ENCODE data around the gene FBXO21.
"Not testable (repeated sequence)": the region's sequence is repeated elsewhere in the genome, so short reads cannot be mapped to it uniquely, and the experiment has no call there.

The FBXO21 gene

GRCh38 chr12:117202556-117202955 is 12.3 kb upstream of the FBXO21 start:
- no peak for DNase-seq (ENCODE audit: low read depth in 2 of 2, low spot score in 1 of 2)

- no peak for DNase-seq (ENCODE audit: low read depth in 2 of 2, low spot score in 1 of 2)
These were observed 11.8 kb upstream of the FBXO21 start for GRCh38 chr12:117202033-117202432.

- not testable (repeated sequence) for DNase-seq (ENCODE audit: low read depth in 2 of 2, low spot score in 1 of 2)
These were observed 9.9 kb upstream of the FBXO21 start for GRCh38 chr12:117199956-117200744.

- not testable (repeated sequence) for DNase-seq (ENCODE audit: low read depth in 2 of 2, low spot score in 1 of 2)
These were observed 6.1 kb upstream of the FBXO21 start for GRCh38 chr12:117196334-117196733.

GRCh38 chr12:117195027-117195426 is 4.8 kb upstream of the FBXO21 start:
- DNase-seq (ENCODE audit: low read depth in 2 of 2, low spot score in 1 of 2) = not testable (repeated sequence)

GRCh38 chr12:117193903-117194302 is 3.6 kb upstream of the FBXO21 start:
- DNase-seq (ENCODE audit: low read depth in 2 of 2, low spot score in 1 of 2) = no peak

GRCh38 chr12:117192581-117192980 is 2.3 kb upstream of the FBXO21 start:
- DNase-seq (ENCODE audit: low read depth in 2 of 2, low spot score in 1 of 2) = not testable (repeated sequence)

- no peak for DNase-seq (ENCODE audit: low read depth in 2 of 2, low spot score in 1 of 2)
These were observed 1.8 kb upstream of the FBXO21 start for GRCh38 chr12:117192057-117192456.

GRCh38 chr12:117189725-117190209 is 503 bp downstream of the FBXO21 start:
- DNase-seq (ENCODE audit: low read depth in 2 of 2, low spot score in 1 of 2) = no peak

- no peak for DNase-seq (ENCODE audit: low read depth in 2 of 2, low spot score in 1 of 2)
These were observed 1.1 kb downstream of the FBXO21 start for GRCh38 chr12:117188961-117189724.

GRCh38 chr12:117188121-117188665 is 2.1 kb downstream of the FBXO21 start:
- DNase-seq (ENCODE audit: low read depth in 2 of 2, low spot score in 1 of 2) = no peak

- DNase-seq (ENCODE audit: low read depth in 2 of 2, low spot score in 1 of 2) = no peak
These were observed 2.8 kb downstream of the FBXO21 start for GRCh38 chr12:117187421-117187820.

GRCh38 chr12:117182866-117183265 is 7.4 kb downstream of the FBXO21 start:
- no peak for DNase-seq (ENCODE audit: low read depth in 2 of 2, low spot score in 1 of 2)

- DNase-seq (ENCODE audit: low read depth in 2 of 2, low spot score in 1 of 2) = not testable (repeated sequence)
These were observed 8.8 kb downstream of the FBXO21 start for GRCh38 chr12:117181468-117181843.

GRCh38 chr12:117180758-117181467 is 9.4 kb downstream of the FBXO21 start:
- DNase-seq (ENCODE audit: low read depth in 2 of 2, low spot score in 1 of 2) = no peak

- no peak for DNase-seq (ENCODE audit: low read depth in 2 of 2, low spot score in 1 of 2)
These were observed 11.5 kb downstream of the FBXO21 start for GRCh38 chr12:117178745-117179144.

- no peak for DNase-seq (ENCODE audit: low read depth in 2 of 2, low spot score in 1 of 2)
These were observed 12.0 kb downstream of the FBXO21 start for GRCh38 chr12:117178301-117178700.

- DNase-seq (ENCODE audit: low read depth in 2 of 2, low spot score in 1 of 2) = no peak
These were observed 18.1 kb downstream of the FBXO21 start for GRCh38 chr12:117172168-117172567.

- no peak for DNase-seq (ENCODE audit: low read depth in 2 of 2, low spot score in 1 of 2)
These were observed 18.6 kb downstream of the FBXO21 start for GRCh38 chr12:117171499-117172162.

- DNase-seq (ENCODE audit: low read depth in 2 of 2, low spot score in 1 of 2) = no peak
These were observed 20.7 kb downstream of the FBXO21 start for GRCh38 chr12:117169548-117169947.

GRCh38 chr12:117168976-117169375 is 21.3 kb downstream of the FBXO21 start:
- DNase-seq (ENCODE audit: low read depth in 2 of 2, low spot score in 1 of 2) = no peak
